Keratinocyte (primary cell): ENCODE results near the gene ACTN3. TPM values are rescaled to one million over a fixed set of nuclear protein-coding genes. Genes with fewer than 3 reads are reported as not detected.

Experiments used
- DNase-seq: peaks from one replicate; pipeline ENCODE4 v3.0.0-alpha.2; 2011; ENCODE audit warnings: low read depth, missing footprints, low spot score
- FAIRE-seq: peaks from 2 replicates; lab custom pipeline; 2011; peaks lifted over from hg19 to GRCh38; lab: Jason Lieb, UNC
- H2AFZ ChIP-seq: 2 replicates; pipeline ENCODE4 v1.6.0; 2012; ENCODE audit warnings: low read length, control low read depth, inconsistent platforms; ENCODE audit not compliant: control insufficient read depth
- H3K27ac ChIP-seq: 2 replicates; pipeline ENCODE4 v1.5.1; 2011; ENCODE audit warnings: low read length; ENCODE audit not compliant: control insufficient read depth, insufficient read depth
- H3K27me3 ChIP-seq: 3 replicates; pipeline ENCODE4 v1.6.0; 2011; ENCODE audit warnings: low read length; ENCODE audit not compliant: control insufficient read depth, insufficient read depth; ENCODE audit errors: extremely low read depth
- H3K36me3 ChIP-seq, 2 experiments: 2 replicates in 1 of 2; 3 replicates in 1 of 2; pipeline ENCODE4 v1.5.1; 2011; ENCODE audit warnings: low read length in 2 of 2, mild to moderate bottlenecking in 1 of 2; ENCODE audit not compliant: control insufficient read depth in 2 of 2, insufficient read depth in 2 of 2; ENCODE audit errors: extremely low read depth in 1 of 2
- H3K4me1 ChIP-seq: 3 replicates; pipeline ENCODE4 v1.5.1; 2011; ENCODE audit warnings: low read length; ENCODE audit not compliant: control insufficient read depth, insufficient read depth; ENCODE audit errors: extremely low read depth
- H3K4me2 ChIP-seq: 3 replicates; pipeline ENCODE4 v1.6.0; 2011; ENCODE audit warnings: low read depth, low read length; ENCODE audit not compliant: control insufficient read depth, insufficient read depth; ENCODE audit errors: extremely low read depth
- H3K4me3 ChIP-seq, 3 experiments: fragments of 200-600 bp in 1 of 3; sonication (generic) in 1 of 3; 2 replicates in 2 of 3; 3 replicates in 1 of 3; pipeline ENCODE4 v1.5.1; 2011 to 2016; ENCODE audit warnings: low read length in 3 of 3, mild to moderate bottlenecking in 3 of 3, control low read depth in 2 of 3, inconsistent platforms in 1 of 3, low read depth in 1 of 3, mixed read lengths in 1 of 3, mixed run types in 1 of 3, moderate library complexity in 1 of 3; ENCODE audit not compliant: control insufficient read depth in 2 of 3, insufficient read depth in 2 of 3; ENCODE audit errors: extremely low read depth in 1 of 3
- H3K79me2 ChIP-seq: 2 replicates; pipeline ENCODE4 v1.6.0; 2012; ENCODE audit warnings: low read length; ENCODE audit not compliant: control insufficient read depth, insufficient read depth
- H3K9ac ChIP-seq: 3 replicates; pipeline ENCODE4 v1.6.0; 2011; ENCODE audit warnings: low read length; ENCODE audit not compliant: control insufficient read depth, insufficient read depth; ENCODE audit errors: extremely low read depth
- H3K9me1 ChIP-seq: 3 replicates; pipeline ENCODE4 v1.6.0; 2011; ENCODE audit warnings: low read length; ENCODE audit not compliant: control insufficient read depth, insufficient read depth; ENCODE audit errors: extremely low read depth
- H3K9me3 ChIP-seq: 2 replicates; pipeline ENCODE4 v1.5.1; 2012; ENCODE audit warnings: low read depth, low read length; ENCODE audit not compliant: control insufficient read depth
- H4K20me1 ChIP-seq: 3 replicates; pipeline ENCODE4 v1.6.0; 2011; ENCODE audit warnings: low read length; ENCODE audit not compliant: control insufficient read depth, insufficient read depth; ENCODE audit errors: extremely low read depth
- CTCF ChIP-seq, 3 experiments: IDR thresholded peaks in 1 of 3; conservative IDR thresholded peaks in 1 of 3; optimal IDR thresholded peaks in 1 of 3; 2 replicates in 2 of 3; 3 replicates in 1 of 3; pipeline versions ENCODE3 to v1.5.1; 2011; ENCODE audit warnings: low read length in 3 of 3, mild to moderate bottlenecking in 3 of 3, moderate library complexity in 2 of 3, control low read depth in 1 of 3, inconsistent platforms in 1 of 3; ENCODE audit not compliant: insufficient read depth in 2 of 3; ENCODE audit errors: extremely low read depth in 1 of 3
- EZH2 ChIP-seq: IDR thresholded peaks from one replicate; pipeline ENCODE4 v1.6.1; 2012; ENCODE audit warnings: inconsistent platforms, mild to moderate bottlenecking, low read length, moderate library complexity
- dilution Hi-C: fragments of 300-500 bp; cut with MboI; formaldehyde crosslinking; loops from one replicate; pipeline ENCODE4 v1.7.0; 2020; ENCODE audit warnings: low sequenced_read_pairs; ENCODE audit not compliant: extremely low pct_ligation_motif_present
- polyA plus RNA-seq, 5 experiments: library from polyadenylated mRNA; depleted of rRNA in 3 of 5; stranded (reverse) in 3 of 5; stranded (forward) in 1 of 5; unstranded in 1 of 5; fragments of >200 nt; gene quantifications; 1 replicate in 1 of 5; 2 replicates in 3 of 5; 3 replicates in 1 of 5; pipeline versions ENCODE4 v1.2.1 to v1.2.3, GENCODE V29; 2011 to 2012; ENCODE audit warnings: missing spikeins in 2 of 5, low read depth in 1 of 5, low replicate concordance in 1 of 5

The ACTN3 gene
- polyA plus RNA-seq, 1 donor (not counting 4 experiments of a cell fraction or from before 2014, with no cell fraction given) = not detected

- Histone ChIP-seq H3K79me2 (no peaks in the 10 kb centered on the region), H3K36me3 (no peaks in the 10 kb centered on the region), H3K4me2 (no peak overlapping the region), H3K9me1 (no peaks in the 10 kb centered on the region), H3K4me3 (no peak overlapping the region), H3K27me3 (peaks cover 23% of the 10 kb centered on the region), H4K20me1 (no peaks in the 10 kb centered on the region), H3K27ac (no peak overlapping the region), H3K4me1 (no peaks in the 10 kb centered on the region), H3K9me3 (no peaks in the 10 kb centered on the region), H3K9ac (no peak overlapping the region), H2AFZ (no peak overlapping the region)
- FAIRE-seq (no peak), DNase-seq (no peak)
- dilution Hi-C loops = no loop called here
- no peak for TF ChIP-seq CTCF (optimal IDR thresholded peaks at IDR 0.05 in 1 of 3, IDR thresholded peaks at IDR 0.05 in 1 of 3, conservative IDR thresholded peaks at IDR 0.05 in 1 of 3; ENCODE audit: extremely low read depth in 1 of 3, insufficient read depth in 2 of 3, low read length in 3 of 3)
- TF ChIP-seq EZH2 = no peak
These were observed 15.2 kb downstream of the ACTN3 start for GRCh38 chr11:66561975-66562248.

- H3K27me3 ChIP-seq = peaks cover 23% of the 10 kb centered on the region
- H3K79me2 ChIP-seq = no peaks in the 10 kb centered on the region
- no peaks in the 10 kb centered on the region for H3K9me3 ChIP-seq
- H3K4me3 ChIP-seq = no peak overlapping the region
- DNase-seq (no peak), FAIRE-seq (no peak)
- dilution Hi-C loops = no loop called here
- no peak overlapping the region for H3K27ac ChIP-seq
- H4K20me1 ChIP-seq = no peaks in the 10 kb centered on the region
- no peak for TF ChIP-seq EZH2
- no peak for TF ChIP-seq CTCF (optimal IDR thresholded peaks at IDR 0.05 in 1 of 3, IDR thresholded peaks at IDR 0.05 in 1 of 3, conservative IDR thresholded peaks at IDR 0.05 in 1 of 3; ENCODE audit: extremely low read depth in 1 of 3, insufficient read depth in 2 of 3, low read length in 3 of 3)
- H3K36me3 ChIP-seq = no peaks in the 10 kb centered on the region
- H2AFZ ChIP-seq = no peak overlapping the region
- H3K9ac ChIP-seq = no peak overlapping the region
- H3K9me1 ChIP-seq = no peaks in the 10 kb centered on the region
- no peaks in the 10 kb centered on the region for H3K4me1 ChIP-seq
- no peak overlapping the region for H3K4me2 ChIP-seq
These were observed 15.6 kb downstream of the ACTN3 start for GRCh38 chr11:66562275-66562674.
